SK-N-SH (cell line): Measurements from ENCODE around the gene LCNL1. TPM values are rescaled to one million over a fixed set of nuclear protein-coding genes. Genes with fewer than 3 reads are reported as not detected.

ENCODE experiments used
- CTCF ChIA-PET: fragments of 300-600, 350-600 bp; formaldehyde crosslinking; extraction: SDS; loops from one replicate; lab custom pipeline; 2021; lab: Yijun Ruan, JAX
- POLR2A ChIA-PET: fragments of 350-600 bp; sonication (Branson Sonifier 250); formaldehyde crosslinking; extraction: SDS; loops from one replicate; lab custom pipeline; 2020; ENCODE audit warnings: antibody characterized with exemption, inconsistent platforms; lab: Yijun Ruan, JAX
- DNase-seq: peaks from one replicate; pipeline ENCODE4 v3.0.0; 2012
- H2AFZ ChIP-seq: fragments of 200-600 bp; sonication (generic); 2 replicates; pipeline ENCODE4 v1.8.1; 2016; ENCODE audit warnings: antibody characterized with exemption, mild to moderate bottlenecking, low read depth
- H3F3A ChIP-seq: fragments of 200-600 bp; sonication (generic); replicated peaks from 2 replicates; pipeline ENCODE3; 2016; ENCODE audit warnings: antibody characterized with exemption, mild to moderate bottlenecking; ENCODE audit not compliant: insufficient read depth
- H3K27ac ChIP-seq, 2 experiments: fragments of 200-500 bp in 1 of 2; fragments of 200-600 bp in 1 of 2; sonication (Bioruptor generic) in 1 of 2; sonication (generic), shearing (Covaris generic) in 1 of 2; 2 replicates each; pipeline versions ENCODE4 v1.5.1 to v1.6.1; 2014 to 2016; ENCODE audit warnings: low read depth in 2 of 2, inconsistent platforms in 1 of 2, low read length in 1 of 2, mild to moderate bottlenecking in 1 of 2, mixed read lengths in 1 of 2
- H3K27me3 ChIP-seq: fragments of 200-600 bp; sonication (generic), shearing (Covaris generic); 2 replicates; pipeline ENCODE4 v1.6.1; 2016; ENCODE audit warnings: mixed run types; ENCODE audit not compliant: insufficient read depth
- H3K36me3 ChIP-seq, 2 experiments: fragments of 200-500 bp in 1 of 2; fragments of 200-600 bp in 1 of 2; sonication (Bioruptor generic) in 1 of 2; sonication (generic) in 1 of 2; replicated peaks in 1 of 2; 2 replicates each; pipeline versions ENCODE3 to v1.5.1; 2014 to 2016; ENCODE audit warnings: low read length in 1 of 2, mild to moderate bottlenecking in 1 of 2; ENCODE audit not compliant: insufficient read depth in 2 of 2, control insufficient read depth in 1 of 2
- H3K4me1 ChIP-seq, 2 experiments: fragments of 200-500 bp in 1 of 2; fragments of 200-600 bp in 1 of 2; sonication (Bioruptor generic) in 1 of 2; sonication (generic), shearing (Covaris generic) in 1 of 2; 2 replicates each; pipeline versions ENCODE4 v1.5.1 to v1.6.1; 2014 to 2016; ENCODE audit warnings: low read depth in 1 of 2, low read length in 1 of 2, mixed run types in 1 of 2; ENCODE audit not compliant: insufficient read depth in 2 of 2, control insufficient read depth in 1 of 2
- H3K4me2 ChIP-seq: fragments of 200-600 bp; sonication (generic), shearing (Covaris generic); 2 replicates; pipeline ENCODE4 v1.6.1; 2017; ENCODE audit warnings: mixed run types
- H3K4me3 ChIP-seq, 2 experiments: fragments of 200-500 bp in 1 of 2; fragments of 200-600 bp in 1 of 2; sonication (Bioruptor generic) in 1 of 2; sonication (generic), shearing (Covaris generic) in 1 of 2; 2 replicates each; pipeline versions ENCODE4 v1.5.1 to v1.8.1; 2014 to 2016; ENCODE audit warnings: low read depth in 2 of 2, inconsistent platforms in 1 of 2, low read length in 1 of 2, mild to moderate bottlenecking in 1 of 2, mixed read lengths in 1 of 2, moderate library complexity in 1 of 2
- H3K79me2 ChIP-seq: fragments of 200-600 bp; sonication (generic); 2 replicates; pipeline ENCODE4 v1.8.1; 2017; ENCODE audit warnings: mild to moderate bottlenecking; ENCODE audit not compliant: insufficient read depth
- H3K9ac ChIP-seq: fragments of 200-600 bp; sonication (generic); 2 replicates; pipeline ENCODE4 v1.6.1; 2017; ENCODE audit warnings: mixed run types
- H3K9me2 ChIP-seq: fragments of 200-600 bp; sonication (generic); 2 replicates; pipeline ENCODE4 v1.6.1; 2017; ENCODE audit warnings: mixed run types
- H3K9me3 ChIP-seq: fragments of 200-600 bp; sonication (generic); 2 replicates; pipeline ENCODE4 v1.6.1; 2017; ENCODE audit warnings: mixed run types, mild to moderate bottlenecking, moderate library complexity
- H4K20me1 ChIP-seq: fragments of 200-600 bp; sonication (generic); 2 replicates; pipeline ENCODE4 v1.6.1; 2017; ENCODE audit warnings: mild to moderate bottlenecking, mixed run types; ENCODE audit not compliant: insufficient read depth
- ELF1 ChIP-seq: IDR thresholded peaks from 2 replicates; pipeline ENCODE4 v1.4.0; 2012
- EZH2phosphoT487 ChIP-seq: fragments of 200-600 bp; sonication (generic); IDR thresholded peaks from 2 replicates; pipeline ENCODE4 v1.6.1; 2017; ENCODE audit warnings: low read depth, mixed run types, mild to moderate bottlenecking, antibody characterized with exemption, moderate library complexity, borderline replicate concordance
- FOSL2 ChIP-seq: IDR thresholded peaks from 2 replicates; pipeline ENCODE4 v1.4.0; 2012; ENCODE audit warnings: low read depth, mild to moderate bottlenecking, moderate library complexity, borderline replicate concordance
- FOXJ3 ChIP-seq: sonication (generic); formaldehyde crosslinking; IDR thresholded peaks from 2 replicates; pipeline ENCODE4 v1.5.1; 2020; ENCODE audit warnings: mild to moderate bottlenecking, missing genetic modification reagents
- FOXM1 ChIP-seq: IDR thresholded peaks from 2 replicates; pipeline ENCODE4 v1.4.0; 2012; ENCODE audit warnings: low read depth, mild to moderate bottlenecking
- GABPA ChIP-seq: IDR thresholded peaks from 2 replicates; pipeline ENCODE4 v1.4.0; 2012; ENCODE audit warnings: low read depth, mild to moderate bottlenecking
- IRF3 ChIP-seq: fragments of 150-350 bp; IDR thresholded peaks from 2 replicates; pipeline ENCODE4 v1.6.1; 2016; ENCODE audit warnings: mild to moderate bottlenecking, low read depth, low read length
- JUND ChIP-seq: IDR thresholded peaks from 2 replicates; pipeline ENCODE4 v1.4.0; 2012
- MAX ChIP-seq: IDR thresholded peaks from 2 replicates; pipeline ENCODE4 v1.4.0; 2012; ENCODE audit warnings: low read depth
- RCOR1 ChIP-seq: fragments of 150-350 bp; IDR thresholded peaks from 2 replicates; pipeline ENCODE4 v1.6.1; 2017; ENCODE audit warnings: antibody characterized with exemption, low read length
- REST ChIP-seq: IDR thresholded peaks from 2 replicates; pipeline ENCODE4 v1.6.1; 2012; ENCODE audit warnings: mild to moderate bottlenecking, low read depth, low read length, moderate library complexity
- RFX5 ChIP-seq: IDR thresholded peaks from 2 replicates; pipeline ENCODE4 v1.6.1; 2012; ENCODE audit warnings: mild to moderate bottlenecking, improper control_type of control experiment, low read length
- SIN3A ChIP-seq: IDR thresholded peaks from 2 replicates; pipeline ENCODE4 v1.6.1; 2012; ENCODE audit warnings: low read depth, mild to moderate bottlenecking, low read length, moderate library complexity, borderline replicate concordance
- TAF1 ChIP-seq: IDR thresholded peaks from 2 replicates; pipeline ENCODE4 v1.6.1; 2012; ENCODE audit warnings: low read depth, mild to moderate bottlenecking, low read length, moderate library complexity, borderline replicate concordance
- TCF12 ChIP-seq: IDR thresholded peaks from 2 replicates; pipeline ENCODE4 v1.4.0; 2012
- TEAD4 ChIP-seq: IDR thresholded peaks from 2 replicates; pipeline ENCODE4 v1.4.0; 2012; ENCODE audit warnings: mild to moderate bottlenecking, borderline replicate concordance; ENCODE audit not compliant: insufficient read depth
- ZBTB33 ChIP-seq: IDR thresholded peaks from 2 replicates; pipeline ENCODE4 v1.4.0; 2012; ENCODE audit warnings: low read depth, borderline replicate concordance
- WGBS: methylation state at CpG from one replicate; pipeline ENCODE4 v1.1.6; 2017; ENCODE audit warnings: low lambda C conversion rate; 5-methylcytosine and 5-hydroxymethylcytosine counted together
- polyA plus RNA-seq, 3 experiments: library from polyadenylated mRNA; depleted of rRNA; stranded (reverse); fragments of >200 nt; gene quantifications; 2 replicates each; pipeline ENCODE4 v1.2.3, GENCODE V29; 2012
- TF ChIP-seq, protein P1 (sequence below): fragments of 200-600 bp; sonication (generic); IDR thresholded peaks from 2 replicates; pipeline ENCODE4 v1.6.1; 2017; ENCODE audit warnings: antibody characterized with exemption, mild to moderate bottlenecking, moderate library complexity

Gene LCNL1
- polyA plus RNA-seq, 1 of the 3 experiments (the other 2 are of a cell fraction), result not detected

DNA sequence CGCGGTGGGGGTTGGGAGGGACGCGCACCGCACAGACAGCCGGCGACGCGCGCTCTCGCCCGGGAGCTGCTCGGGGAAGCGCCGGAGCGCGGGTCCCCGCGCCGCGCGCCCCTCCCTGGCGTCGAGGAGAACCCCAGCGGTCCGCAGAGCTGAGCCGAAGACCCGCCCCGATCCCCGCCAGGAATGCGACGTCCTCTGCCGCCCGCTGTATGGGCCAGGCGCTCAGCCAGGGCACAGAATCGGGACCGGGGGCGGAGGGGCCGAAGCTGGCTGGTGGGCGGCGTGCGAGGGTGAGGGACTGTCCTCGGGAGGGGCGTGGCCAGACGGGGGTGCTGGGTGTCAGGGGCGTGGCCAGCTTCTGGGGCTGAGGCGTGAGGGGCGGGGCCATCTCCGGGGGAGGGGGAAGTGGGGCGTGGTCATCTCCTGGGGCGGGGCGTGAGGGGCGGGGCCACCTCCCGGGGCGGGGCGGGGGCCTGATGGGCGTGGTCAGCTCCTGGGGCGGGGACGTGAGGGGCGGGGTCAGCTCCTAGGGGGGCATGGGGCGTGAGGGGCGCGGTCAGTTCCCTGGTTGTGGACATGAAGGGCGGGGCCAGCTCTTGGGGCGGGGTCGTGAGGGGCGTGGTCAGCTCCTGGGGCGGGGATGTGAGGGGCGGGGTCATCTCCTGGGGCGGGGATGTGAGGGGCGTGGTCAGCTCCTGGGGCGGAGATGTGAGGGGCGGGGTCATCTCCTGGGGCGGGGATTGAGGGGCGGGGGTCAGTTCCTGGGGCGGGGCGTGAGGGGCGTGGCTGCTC lies 4.5 kb upstream of the LCNL1 start:
- TF ChIP-seq FOSL2 (no peak), TEAD4 (no peak), TAF1 (no peak), GABPA (no peak), FOXM1 (no peak), MAX (no peak), JUND (no peak), EZH2phosphoT487 (no peak), ELF1 (no peak), REST (no peak), ZBTB33 (no peak), IRF3 (no peak), FOXJ3 (CRISPR knock-in tag) (no peak), SIN3A (no peak), RCOR1 (no peak), TCF12 (no peak), RFX5 (no peak)
- TF ChIP-seq, protein P1, sequence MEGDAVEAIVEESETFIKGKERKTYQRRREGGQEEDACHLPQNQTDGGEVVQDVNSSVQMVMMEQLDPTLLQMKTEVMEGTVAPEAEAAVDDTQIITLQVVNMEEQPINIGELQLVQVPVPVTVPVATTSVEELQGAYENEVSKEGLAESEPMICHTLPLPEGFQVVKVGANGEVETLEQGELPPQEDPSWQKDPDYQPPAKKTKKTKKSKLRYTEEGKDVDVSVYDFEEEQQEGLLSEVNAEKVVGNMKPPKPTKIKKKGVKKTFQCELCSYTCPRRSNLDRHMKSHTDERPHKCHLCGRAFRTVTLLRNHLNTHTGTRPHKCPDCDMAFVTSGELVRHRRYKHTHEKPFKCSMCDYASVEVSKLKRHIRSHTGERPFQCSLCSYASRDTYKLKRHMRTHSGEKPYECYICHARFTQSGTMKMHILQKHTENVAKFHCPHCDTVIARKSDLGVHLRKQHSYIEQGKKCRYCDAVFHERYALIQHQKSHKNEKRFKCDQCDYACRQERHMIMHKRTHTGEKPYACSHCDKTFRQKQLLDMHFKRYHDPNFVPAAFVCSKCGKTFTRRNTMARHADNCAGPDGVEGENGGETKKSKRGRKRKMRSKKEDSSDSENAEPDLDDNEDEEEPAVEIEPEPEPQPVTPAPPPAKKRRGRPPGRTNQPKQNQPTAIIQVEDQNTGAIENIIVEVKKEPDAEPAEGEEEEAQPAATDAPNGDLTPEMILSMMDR, result no peak
- H3K4me3 ChIP-seq, result peak overlapping the region; percentile 43 to 47
- no peaks in the 10 kb centered on the region for H3K79me2 ChIP-seq
- peaks cover 4% of the 10 kb centered on the region for H3F3A ChIP-seq
- no peaks in the 10 kb centered on the region for H3K9me3 ChIP-seq
- H4K20me1 ChIP-seq, result no peaks in the 10 kb centered on the region
- peaks cover 0 to 23% of the 10 kb centered on the region in 2 experiments; a peak in 1 of 4 replicates for H3K4me1 ChIP-seq
- H3K4me2 ChIP-seq, result peak overlapping the region; percentile 71; the same call in 1 of the 2 replicates
- ChIA-PET CTCF (interaction anchor here (1.0 to 1.8 kb wide), 5 partner anchors 13 to 56 kb away, joined by 3 to 9 read pairs (median 4); partner anchors contain the start of gene ABCA2), POLR2A (interaction anchor here (0.6 kb wide), 1 partner anchor 49 kb away, joined by 3 read pairs; no protein-coding TSS in a partner anchor)
- DNase-seq, result peak; percentile 99
- H3K27me3 ChIP-seq, result no peaks in the 10 kb centered on the region
- H3K9me2 ChIP-seq, result no peaks in the 10 kb centered on the region
- H2AFZ ChIP-seq, result peak overlapping the region; percentile 70; the same call in 1 of the 2 replicates
- no peaks in the 10 kb centered on the region for H3K36me3 ChIP-seq
- H3K9ac ChIP-seq, result no peak overlapping the region
- 5% methylated on average over 16 of the region's 78 CpGs for WGBS
- no peak overlapping the region; a peak in 1 of 4 replicates for H3K27ac ChIP-seq
